Muscle layer of colon (tissue), 2 donors: ENCODE data around the gene RMDN2.

ENCODE experiments used
- H3K27ac ChIP-seq: one replicate; pipeline ENCODE4 v1.7.0; 2013; ENCODE audit warnings: low read depth, mild to moderate bottlenecking, low read length, moderate library complexity
- H3K27me3 ChIP-seq, 2 donors: one replicate each; pipeline ENCODE4 v1.7.0; 2013; ENCODE audit warnings: low read length in 2 of 2, mild to moderate bottlenecking in 2 of 2; ENCODE audit not compliant: insufficient read depth in 2 of 2, control insufficient read depth in 1 of 2
- H3K36me3 ChIP-seq: one replicate; pipeline ENCODE4 v1.7.0; 2013; ENCODE audit warnings: mild to moderate bottlenecking, low read length; ENCODE audit not compliant: insufficient read depth
- H3K4me1 ChIP-seq: one replicate; pipeline ENCODE4 v1.7.0; 2013; ENCODE audit warnings: mild to moderate bottlenecking, low read length; ENCODE audit not compliant: insufficient read depth
- H3K4me3 ChIP-seq, 2 donors: one replicate each; pipeline ENCODE4 v1.7.0; 2013; ENCODE audit warnings: low read length in 2 of 2, low read depth in 1 of 2, mild to moderate bottlenecking in 1 of 2, moderate library complexity in 1 of 2
- H3K9ac ChIP-seq: one replicate; pipeline ENCODE4 v1.7.0; 2013; ENCODE audit warnings: low read length
- H3K9me3 ChIP-seq: one replicate; pipeline ENCODE4 v1.7.0; 2013; ENCODE audit warnings: mild to moderate bottlenecking, low read length
- donor health status: abdominal sarcoma.
- donor health status: Adenocarcinoma of cecum.

The RMDN2 gene

GRCh38 chr2:37886745-37887144, 38.3 kb upstream of the RMDN2 start:
- Histone ChIP-seq H3K36me3 (no peaks in the 10 kb centered on the region), H3K4me3 (no peak overlapping the region), H3K9ac (no peak overlapping the region), H3K4me1 (peaks cover 6% of the 10 kb centered on the region), H3K27me3 (no peaks in the 10 kb centered on the region), H3K27ac (no peak overlapping the region), H3K9me3 (no peaks in the 10 kb centered on the region)

GRCh38 chr2:37887286-37887685, 37.8 kb upstream of the RMDN2 start:
- Histone ChIP-seq H3K9ac (no peak overlapping the region), H3K9me3 (no peaks in the 10 kb centered on the region), H3K4me1 (peaks cover 6% of the 10 kb centered on the region), H3K4me3 (no peak overlapping the region), H3K27ac (no peak overlapping the region), H3K27me3 (no peaks in the 10 kb centered on the region), H3K36me3 (no peaks in the 10 kb centered on the region)

- no peaks in the 10 kb centered on the region for H3K36me3 ChIP-seq
- no peak overlapping the region for H3K9ac ChIP-seq
- no peaks in the 10 kb centered on the region for H3K9me3 ChIP-seq
- peaks cover 6% of the 10 kb centered on the region for H3K4me1 ChIP-seq
- no peak overlapping the region for H3K4me3 ChIP-seq
- no peak overlapping the region for H3K27ac ChIP-seq
- H3K27me3 ChIP-seq = no peaks in the 10 kb centered on the region
Observed at GRCh38 chr2:37890893-37891495, 34.1 kb upstream of the RMDN2 start.

- H3K27me3 ChIP-seq = no peaks in the 10 kb centered on the region
- H3K4me3 ChIP-seq = no peak overlapping the region
- no peaks in the 10 kb centered on the region for H3K36me3 ChIP-seq
- H3K9ac ChIP-seq = no peak overlapping the region
- peaks cover 6% of the 10 kb centered on the region for H3K4me1 ChIP-seq
- no peak overlapping the region for H3K27ac ChIP-seq
- no peaks in the 10 kb centered on the region for H3K9me3 ChIP-seq
Observed at GRCh38 chr2:37891846-37892435, 33.1 kb upstream of the RMDN2 start.

- Histone ChIP-seq H3K27me3 (no peaks in the 10 kb centered on the region), H3K36me3 (no peaks in the 10 kb centered on the region), H3K9me3 (no peaks in the 10 kb centered on the region), H3K27ac (no peak overlapping the region), H3K4me3 (no peak overlapping the region), H3K9ac (no peak overlapping the region), H3K4me1 (peaks cover 6% of the 10 kb centered on the region)
Observed at GRCh38 chr2:37892436-37893114, 32.5 kb upstream of the RMDN2 start.

GRCh38 chr2:37893327-37893726, 31.8 kb upstream of the RMDN2 start:
- no peak overlapping the region for H3K27ac ChIP-seq
- H3K36me3 ChIP-seq = no peaks in the 10 kb centered on the region
- peaks cover 6% of the 10 kb centered on the region for H3K4me1 ChIP-seq
- H3K4me3 ChIP-seq = no peak overlapping the region
- H3K9ac ChIP-seq = no peak overlapping the region
- H3K9me3 ChIP-seq = no peaks in the 10 kb centered on the region
- H3K27me3 ChIP-seq = no peaks in the 10 kb centered on the region

- Histone ChIP-seq H3K9ac (no peak overlapping the region), H3K4me1 (peaks cover 6% of the 10 kb centered on the region), H3K9me3 (no peaks in the 10 kb centered on the region), H3K36me3 (no peaks in the 10 kb centered on the region), H3K27ac (no peak overlapping the region), H3K4me3 (no peak overlapping the region), H3K27me3 (no peaks in the 10 kb centered on the region)
Observed at GRCh38 chr2:37894047-37894446, 31.0 kb upstream of the RMDN2 start.

GRCh38 chr2:37894601-37895000, 30.5 kb upstream of the RMDN2 start:
- Histone ChIP-seq H3K27me3 (no peaks in the 10 kb centered on the region), H3K9ac (no peak overlapping the region), H3K36me3 (no peaks in the 10 kb centered on the region), H3K27ac (no peak overlapping the region), H3K9me3 (no peaks in the 10 kb centered on the region), H3K4me1 (peaks cover 6% of the 10 kb centered on the region), H3K4me3 (no peak overlapping the region)

- Histone ChIP-seq H3K4me3 (no peak overlapping the region), H3K4me1 (peaks cover 6% of the 10 kb centered on the region), H3K27ac (no peak overlapping the region), H3K36me3 (no peaks in the 10 kb centered on the region), H3K9ac (no peak overlapping the region), H3K27me3 (no peaks in the 10 kb centered on the region), H3K9me3 (no peaks in the 10 kb centered on the region)
Observed at GRCh38 chr2:37895140-37895539, 29.9 kb upstream of the RMDN2 start.

- Histone ChIP-seq H3K36me3 (no peaks in the 10 kb centered on the region), H3K9me3 (no peaks in the 10 kb centered on the region), H3K27me3 (no peaks in the 10 kb centered on the region), H3K9ac (no peak overlapping the region), H3K27ac (no peak overlapping the region), H3K4me1 (no peaks in the 10 kb centered on the region), H3K4me3 (no peak overlapping the region)
Observed at GRCh38 chr2:37896319-37896718, 28.8 kb upstream of the RMDN2 start.

- Histone ChIP-seq H3K27ac (no peak overlapping the region), H3K27me3 (no peaks in the 10 kb centered on the region), H3K4me1 (no peaks in the 10 kb centered on the region), H3K9ac (no peak overlapping the region), H3K9me3 (no peaks in the 10 kb centered on the region), H3K36me3 (no peaks in the 10 kb centered on the region), H3K4me3 (no peak overlapping the region)
Observed at GRCh38 chr2:37897511-37897910, 27.6 kb upstream of the RMDN2 start.

- Histone ChIP-seq H3K27me3 (no peaks in the 10 kb centered on the region), H3K27ac (no peak overlapping the region), H3K4me1 (no peaks in the 10 kb centered on the region), H3K36me3 (no peaks in the 10 kb centered on the region), H3K9me3 (no peaks in the 10 kb centered on the region), H3K4me3 (no peak overlapping the region), H3K9ac (no peak overlapping the region)
Observed at GRCh38 chr2:37898448-37898847, 26.6 kb upstream of the RMDN2 start.
